ENCODE results near the gene ERC2.

Gene ERC2

DNA sequence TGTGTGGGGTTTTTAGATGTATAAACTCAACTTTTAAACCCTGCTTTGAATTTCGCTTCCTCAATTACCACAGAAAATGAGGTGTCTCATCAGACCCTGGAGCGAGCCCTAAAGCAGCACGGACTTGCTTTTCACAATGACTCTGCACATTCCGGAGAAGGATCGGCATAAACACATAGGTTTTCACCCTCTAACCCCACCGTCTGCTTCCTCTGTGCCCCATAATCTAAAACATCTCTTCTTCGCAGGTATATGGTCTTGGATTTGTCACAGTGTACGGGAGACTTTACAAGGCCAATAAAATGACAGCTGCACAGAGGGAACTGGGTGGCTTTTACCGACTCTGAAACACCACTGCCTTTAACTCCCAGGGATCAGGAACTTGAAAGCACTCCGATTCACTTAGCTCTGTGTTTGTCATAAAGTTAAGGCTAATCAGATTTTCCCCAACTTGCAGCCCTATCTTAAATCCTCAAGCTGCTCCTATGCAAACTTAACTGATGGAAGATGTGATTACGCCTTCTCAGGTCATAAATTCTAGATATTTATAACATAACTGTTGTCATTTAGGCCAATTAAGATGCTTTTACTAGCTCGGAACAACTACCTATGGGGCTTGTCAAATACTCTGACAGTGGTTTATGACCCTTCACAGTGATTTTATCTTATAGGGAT is 847.8 kb downstream of the ERC2 start:
- no peak for DNase-seq (ENCODE audit: low read depth in 2 of 2)

DNA sequence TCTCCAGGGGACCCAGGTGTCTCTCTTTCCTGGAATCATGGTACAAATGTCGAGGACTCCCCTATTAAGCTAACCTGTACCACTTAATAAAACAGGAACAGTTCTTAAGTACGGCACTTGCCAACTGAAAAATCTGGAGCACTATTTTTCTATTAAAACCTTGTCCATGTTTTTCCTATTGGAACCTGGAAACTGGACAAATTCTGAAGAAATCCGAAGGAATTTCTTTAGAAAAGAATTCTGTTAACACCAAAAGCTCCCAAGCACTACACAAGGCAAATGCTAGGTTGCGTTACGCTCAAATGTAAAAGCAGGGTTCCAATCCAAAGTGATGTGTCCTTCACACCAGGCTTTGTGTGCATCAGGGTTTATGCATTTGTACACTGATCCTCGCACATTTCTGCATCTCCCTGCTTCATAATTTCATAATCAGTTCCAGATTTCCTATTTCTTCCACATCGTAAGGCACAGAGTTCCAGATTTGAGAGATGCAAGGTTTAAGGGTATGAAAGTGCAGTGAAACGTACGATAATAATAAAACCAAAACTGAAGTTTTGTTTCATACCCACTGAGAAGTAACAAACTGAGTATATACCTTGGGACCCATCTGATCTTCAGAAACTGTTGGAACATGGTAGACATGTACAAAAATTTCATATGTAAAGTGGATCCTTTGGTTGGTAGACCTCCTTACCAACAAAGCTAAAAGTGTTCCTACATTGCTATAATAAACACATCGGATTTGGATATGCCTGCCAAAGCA is 849.0 kb downstream of the ERC2 start:
- no peak for DNase-seq (ENCODE audit: low read depth in 2 of 2)

DNA sequence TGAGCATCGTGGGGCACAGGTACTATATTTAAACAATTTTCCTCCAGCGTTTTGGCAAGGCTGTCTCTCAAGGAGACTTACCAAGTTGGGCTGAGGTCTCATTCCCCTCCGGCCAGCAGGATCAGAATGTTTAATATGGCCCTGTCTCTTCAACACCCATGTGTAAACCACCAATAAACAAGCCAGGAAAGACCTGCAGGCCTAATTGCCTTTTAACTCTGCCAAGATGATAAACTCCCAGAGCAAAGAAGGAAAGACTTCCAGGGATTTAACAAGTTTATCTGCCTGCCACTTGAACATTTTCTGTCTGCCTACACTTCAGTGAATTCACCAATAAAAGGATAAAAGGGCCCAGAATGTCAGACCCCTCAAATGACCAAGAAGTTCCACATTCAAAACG is 850.9 kb downstream of the ERC2 start:
- no peak for DNase-seq (ENCODE audit: low read depth in 2 of 2)

DNA sequence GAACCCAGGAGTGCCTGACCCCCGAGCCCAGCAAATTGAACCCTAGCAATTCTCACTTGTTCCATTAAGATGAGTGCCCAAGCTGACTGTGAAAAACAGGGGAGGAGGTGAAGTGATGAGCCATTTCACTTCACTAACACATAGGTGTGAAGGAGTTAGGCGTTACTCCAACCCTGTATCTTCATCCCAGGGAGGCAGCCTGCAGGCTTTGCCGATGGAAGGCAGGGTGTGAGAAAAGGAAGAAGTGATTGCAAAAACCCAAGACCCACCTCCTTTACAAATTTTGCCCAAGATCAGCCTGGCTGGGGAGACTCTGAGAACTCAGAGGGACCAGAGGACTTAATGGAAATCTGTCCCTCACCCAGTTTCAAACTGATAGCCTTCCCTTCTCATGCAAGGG is 851.5 kb downstream of the ERC2 start:
- DNase-seq (ENCODE audit: low read depth in 2 of 2): no peak

DNA sequence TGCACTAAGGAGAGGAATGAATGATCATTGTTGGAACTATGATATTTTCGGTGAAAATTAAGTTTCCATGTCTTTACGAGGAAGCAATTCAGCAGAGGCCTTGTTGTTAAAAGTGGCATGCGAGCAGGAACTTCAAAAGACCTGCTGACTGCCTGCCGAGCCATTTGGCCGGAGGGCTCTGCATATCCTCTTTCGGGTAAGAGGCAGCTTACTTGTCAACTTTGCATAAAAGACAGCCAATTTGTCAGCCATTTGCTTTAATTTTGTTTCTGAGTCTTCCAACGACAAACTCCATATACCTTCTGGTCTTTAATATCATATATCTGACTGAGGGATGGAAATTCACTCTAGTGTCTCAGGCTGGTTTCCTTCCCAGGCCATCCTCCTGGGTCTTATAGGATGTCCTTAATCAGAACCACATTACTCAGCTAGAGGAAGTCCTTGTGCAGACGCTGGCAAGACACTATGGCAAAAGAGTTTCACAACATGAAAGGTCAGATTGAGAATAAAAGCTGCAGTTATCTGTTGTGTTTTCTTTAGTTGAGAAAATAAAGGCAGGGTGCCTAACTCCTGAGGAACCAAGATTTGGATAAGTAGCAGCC is 852.5 kb downstream of the ERC2 start:
- DNase-seq (ENCODE audit: low read depth in 2 of 2): no peak

DNA sequence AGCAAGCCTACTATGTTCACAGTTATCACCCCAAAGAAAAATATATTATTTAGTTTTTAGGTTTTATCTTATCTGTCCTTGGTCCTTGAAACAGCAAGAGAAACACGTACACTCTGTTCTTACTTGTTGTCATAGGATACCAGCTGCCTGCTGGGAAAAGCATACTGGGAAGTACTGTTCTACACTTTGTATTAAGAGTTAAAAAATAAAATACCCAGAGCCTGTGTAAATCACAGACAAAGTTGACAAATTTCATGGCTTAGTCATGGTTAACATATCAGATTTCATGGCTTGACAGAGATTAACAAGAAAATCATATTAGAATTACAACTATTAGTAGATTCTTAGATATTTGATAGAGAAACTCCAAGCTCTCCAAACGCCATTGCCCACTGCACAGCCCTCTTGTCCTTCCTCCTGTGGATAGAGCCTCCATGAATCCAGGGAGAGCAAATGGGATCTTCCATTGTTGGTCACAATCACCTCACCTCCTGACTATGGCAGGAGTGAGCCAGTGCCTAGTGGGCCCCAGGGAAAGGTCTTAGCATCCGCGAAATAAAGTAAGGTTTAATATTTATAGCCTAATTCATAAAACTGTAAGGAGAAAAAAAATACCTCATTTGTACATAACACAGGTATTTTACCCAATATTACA is 853.1 kb downstream of the ERC2 start:
- DNase-seq (ENCODE audit: low read depth in 2 of 2): no peak

DNA sequence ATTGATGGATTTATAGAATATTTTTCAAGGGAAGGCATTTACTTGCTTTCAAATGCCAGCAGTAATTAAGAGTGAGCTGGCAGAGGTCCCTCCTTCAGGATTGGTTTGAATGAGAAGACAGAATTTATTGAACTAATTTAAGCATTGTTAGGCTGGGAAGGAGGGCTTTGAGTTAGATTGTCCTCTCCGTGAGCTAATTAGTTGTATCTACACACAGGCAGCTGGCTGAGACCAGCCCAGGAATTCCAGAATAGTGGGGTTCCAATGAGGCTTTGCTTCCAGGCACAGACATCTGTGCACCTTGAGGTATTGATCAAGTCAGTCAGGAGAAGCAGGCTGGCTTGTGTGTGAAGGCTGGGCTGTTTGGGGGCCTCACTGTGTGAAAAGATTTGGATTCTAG is 857.1 kb downstream of the ERC2 start:
- no peak for DNase-seq (ENCODE audit: low read depth in 2 of 2)

DNA sequence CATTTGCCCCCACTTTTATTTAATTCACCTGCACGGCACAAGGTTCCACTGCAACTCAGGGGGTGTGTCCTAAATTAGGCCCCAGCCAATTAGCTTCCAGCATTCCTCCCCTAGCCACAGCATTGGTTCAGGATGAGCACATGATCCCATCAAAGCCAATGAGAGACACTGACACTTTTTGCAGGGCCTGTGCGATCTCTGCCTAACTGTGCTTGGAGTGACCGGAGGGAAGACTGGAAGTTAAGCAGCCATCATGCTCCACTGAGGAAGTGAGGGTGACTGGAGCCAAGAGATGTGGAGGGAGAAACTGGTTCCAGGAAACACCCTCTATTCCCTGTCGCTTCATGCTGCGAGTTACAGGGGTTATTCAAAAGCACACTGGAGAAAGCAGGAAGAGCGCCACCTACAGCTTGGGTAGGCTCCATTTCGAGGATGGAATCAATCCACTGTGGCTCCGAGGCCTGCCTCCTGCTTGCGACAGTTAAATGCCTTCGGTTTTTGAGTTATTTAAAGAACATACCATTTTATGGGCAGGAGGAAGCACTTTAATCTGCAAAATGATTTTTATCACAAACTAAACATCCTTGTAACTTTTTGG is 858.9 kb downstream of the ERC2 start:
- DNase-seq (ENCODE audit: low read depth in 2 of 2): no peak

DNA sequence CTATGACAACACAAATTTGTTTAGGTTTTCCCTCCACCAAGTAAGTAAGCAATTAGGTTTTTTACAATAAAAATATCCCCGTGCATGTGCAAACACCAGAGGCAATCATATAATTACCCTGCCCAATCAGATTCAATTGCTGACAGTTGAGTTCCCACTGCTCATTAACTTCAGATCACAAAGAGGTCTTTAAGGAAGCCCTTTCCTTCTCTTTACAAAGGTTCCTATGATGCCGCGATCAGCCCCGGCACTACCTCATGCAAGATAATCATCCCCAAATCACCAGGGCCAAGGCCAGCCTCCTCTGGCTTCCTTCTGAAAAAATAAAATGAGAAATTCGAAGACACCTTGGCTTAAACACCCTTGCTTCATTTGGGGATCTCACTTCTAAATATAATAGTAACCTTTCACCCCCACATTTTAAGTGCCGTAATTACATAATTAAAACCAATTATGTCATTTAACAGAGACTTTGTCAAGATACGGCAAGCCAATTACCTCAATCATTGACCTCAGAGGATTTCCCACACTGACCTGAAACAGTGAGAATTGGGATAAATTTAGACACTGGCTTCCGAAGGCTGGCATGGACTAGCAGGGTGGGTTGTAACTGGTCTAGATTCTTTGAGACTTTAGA is 859.8 kb downstream of the ERC2 start:
- DNase-seq (ENCODE audit: low read depth in 2 of 2): no peak

DNA sequence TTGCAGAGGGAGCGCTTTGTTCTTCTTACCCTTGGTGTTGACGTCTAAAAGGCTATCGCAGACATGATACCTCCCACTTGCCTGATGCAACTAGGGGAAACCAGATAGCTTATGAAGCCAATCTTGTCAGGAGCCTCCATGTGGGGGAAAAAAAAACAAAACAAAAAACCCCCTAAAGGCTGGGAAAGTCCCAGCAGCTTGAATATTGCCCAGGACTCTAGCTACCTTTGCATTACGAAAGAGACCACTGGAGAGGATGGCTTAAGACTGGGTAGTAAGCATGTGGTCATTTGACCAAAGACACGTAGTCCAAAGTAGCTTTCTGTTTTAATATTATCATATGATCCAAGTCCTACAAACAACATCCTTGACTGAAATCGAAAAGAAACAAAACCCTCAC is 860.4 kb downstream of the ERC2 start:
- DNase-seq (ENCODE audit: low read depth in 2 of 2): no peak

DNA sequence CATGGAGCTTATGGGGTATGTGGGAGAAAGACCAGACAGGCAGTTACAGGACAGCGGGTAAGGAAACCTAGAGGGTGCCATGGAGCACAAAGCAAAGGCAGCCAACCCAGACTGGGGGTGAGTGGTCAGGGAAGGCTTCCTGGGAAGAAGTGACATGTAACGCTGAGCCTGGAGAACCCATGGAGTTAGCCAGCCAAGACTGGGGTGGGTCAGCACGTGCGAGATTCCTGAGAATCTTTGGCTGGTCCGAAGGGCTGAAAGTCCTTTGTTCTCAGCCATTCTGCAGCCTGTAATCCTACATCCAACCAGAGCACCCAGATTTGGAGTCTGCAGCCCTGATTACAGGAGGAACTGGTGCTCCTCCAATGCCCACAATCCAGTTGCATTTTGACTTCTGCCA is 861.1 kb downstream of the ERC2 start:
- DNase-seq (ENCODE audit: low read depth in 2 of 2): no peak

DNA sequence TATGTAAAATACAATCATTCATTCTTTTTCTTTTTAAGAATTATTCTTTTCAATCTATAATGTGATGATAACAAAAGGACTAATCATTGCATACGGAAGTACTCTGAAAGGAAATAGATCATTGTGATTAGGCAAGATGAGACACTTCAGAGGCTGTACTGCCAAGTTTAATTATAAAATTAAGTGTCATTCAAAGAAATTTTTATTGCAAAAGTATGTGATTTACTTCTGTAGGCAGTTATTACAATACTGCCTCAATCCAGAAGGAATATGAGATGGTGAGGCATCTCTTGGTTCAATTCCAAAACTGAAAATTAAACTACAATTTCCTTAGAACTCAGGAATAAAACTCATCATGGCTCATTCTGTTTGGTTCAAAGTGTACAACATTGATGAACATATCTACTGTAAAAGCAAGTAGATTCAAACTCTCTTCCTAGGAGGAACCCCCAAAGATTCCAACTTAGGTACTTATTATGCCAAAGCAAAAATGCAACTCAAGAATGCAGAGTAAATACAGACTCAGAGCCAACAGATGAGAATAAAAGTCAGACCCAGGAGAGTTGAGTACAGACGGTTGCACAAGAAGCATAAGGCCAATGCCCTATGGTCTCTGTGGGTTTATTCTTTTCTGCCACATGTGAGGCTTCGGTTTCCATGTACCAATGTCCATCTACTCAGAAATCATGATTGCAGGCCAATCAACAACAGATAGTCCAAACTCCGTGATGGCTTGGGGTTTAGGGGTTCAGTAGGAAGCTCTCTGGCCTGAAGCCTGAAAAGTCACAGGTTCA is 862.6 kb downstream of the ERC2 start:
- no peak for DNase-seq (ENCODE audit: low read depth in 2 of 2)

DNA sequence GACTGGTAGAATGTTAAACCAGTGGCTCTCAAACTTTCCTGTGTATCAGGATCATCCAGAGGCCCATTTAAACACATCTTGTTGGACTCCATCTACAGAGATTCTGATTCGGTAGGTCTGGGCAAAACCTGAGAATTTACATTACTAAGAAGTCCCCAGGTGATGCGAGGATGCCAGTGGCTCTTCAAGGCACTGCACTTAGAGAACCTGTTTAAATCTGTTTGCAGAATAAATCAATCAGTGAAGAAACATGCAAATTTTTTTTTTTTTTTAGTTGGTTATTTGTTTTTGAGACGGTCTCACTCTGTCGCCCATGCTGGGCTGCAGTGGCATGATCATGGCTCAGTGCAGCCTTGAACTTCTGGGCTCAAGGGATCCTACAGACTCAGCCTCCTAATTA is 863.4 kb downstream of the ERC2 start:
- DNase-seq (ENCODE audit: low read depth in 2 of 2): no peak

DNA sequence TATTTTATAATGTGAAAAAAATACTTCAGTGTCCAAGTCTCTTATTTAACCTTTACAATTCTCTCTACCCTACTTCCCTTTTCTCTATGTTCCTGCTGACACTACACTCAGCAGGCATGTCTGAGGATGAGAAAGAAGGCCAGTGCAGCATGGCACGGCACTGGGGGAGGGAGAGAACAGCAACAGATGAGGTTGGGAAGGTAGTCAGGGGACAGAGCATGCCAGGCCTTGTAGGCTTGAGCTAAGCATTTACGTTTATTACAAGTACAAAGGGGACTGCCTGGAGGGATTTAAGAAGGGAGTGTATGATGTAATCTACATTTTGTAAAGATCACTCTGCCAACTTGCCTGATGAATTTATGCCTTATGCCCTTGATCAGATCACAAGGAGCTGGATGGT is 863.9 kb downstream of the ERC2 start:
- no peak for DNase-seq (ENCODE audit: low read depth in 2 of 2)

DNA sequence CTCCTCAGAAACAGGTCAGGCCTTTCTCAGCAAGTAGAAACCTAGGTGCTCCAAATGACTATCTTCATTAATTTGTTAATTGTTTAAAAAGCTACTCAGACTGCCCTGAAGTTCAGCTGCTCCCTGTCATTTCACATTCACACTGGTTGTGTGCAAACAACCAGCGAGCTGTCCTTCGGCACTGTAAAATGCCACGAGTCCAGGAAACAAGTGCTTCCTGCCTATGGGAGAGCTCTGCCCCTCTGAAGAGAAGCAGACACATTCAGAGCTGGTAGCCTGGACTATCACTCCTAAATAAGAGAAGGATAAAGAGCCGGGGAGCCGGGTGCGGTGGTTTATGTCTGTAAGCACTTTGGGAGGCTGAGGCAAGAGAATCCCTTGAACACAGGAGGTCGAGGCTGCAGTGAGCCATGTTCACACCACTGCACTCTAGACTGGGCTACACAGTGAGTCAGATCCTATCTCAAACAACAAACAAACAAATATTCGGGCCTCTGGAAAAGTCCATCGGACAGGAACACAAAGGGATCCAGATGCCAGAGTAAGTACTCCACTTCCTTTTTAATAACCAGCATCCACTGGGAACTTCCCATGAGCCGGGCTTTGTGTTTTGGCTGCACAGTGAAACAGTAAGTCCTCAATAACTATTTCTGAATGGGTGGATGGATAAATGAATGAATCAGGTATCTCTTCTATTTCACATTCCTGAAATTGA is 866.7 kb downstream of the ERC2 start:
- DNase-seq (ENCODE audit: low read depth in 2 of 2): no peak

DNA sequence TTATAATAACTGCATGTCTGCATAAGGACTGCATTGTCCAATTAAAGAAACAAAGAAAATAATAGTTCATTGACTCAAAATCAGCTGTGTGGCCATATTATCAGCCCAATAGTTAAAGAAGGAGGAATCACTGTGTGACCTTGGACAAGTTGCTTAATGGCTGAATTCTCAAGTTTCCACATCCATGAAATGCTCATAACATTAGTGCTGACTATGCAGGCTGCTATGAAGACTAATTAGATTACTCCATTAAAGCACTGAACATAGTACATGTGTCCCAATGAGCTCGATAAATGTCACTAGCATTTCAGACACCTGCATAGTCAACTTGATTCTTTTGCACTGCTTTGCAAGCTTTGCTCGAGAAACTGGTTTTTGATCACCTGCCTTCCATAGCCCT is 870.0 kb downstream of the ERC2 start:
- no peak for DNase-seq (ENCODE audit: low read depth in 2 of 2)

DNA sequence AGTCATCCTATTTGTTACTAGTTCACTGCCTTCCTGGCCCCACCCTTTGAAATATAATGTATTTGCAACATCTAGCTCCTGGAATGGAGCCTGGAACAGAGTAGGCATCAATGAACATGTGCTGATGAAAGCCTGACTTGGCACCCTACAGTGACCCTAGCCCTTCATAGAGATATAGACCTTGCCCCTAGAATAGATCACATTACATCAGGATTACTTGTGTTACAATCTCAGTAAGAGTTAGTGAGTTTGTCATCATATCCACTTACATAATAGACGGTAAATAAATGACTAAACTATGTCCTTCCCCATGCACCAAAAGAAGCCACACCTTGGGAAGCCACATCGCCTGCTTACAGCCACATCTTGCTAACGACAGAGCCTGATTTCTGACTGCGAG is 870.6 kb downstream of the ERC2 start:
- no peak for DNase-seq (ENCODE audit: low read depth in 2 of 2)

DNA sequence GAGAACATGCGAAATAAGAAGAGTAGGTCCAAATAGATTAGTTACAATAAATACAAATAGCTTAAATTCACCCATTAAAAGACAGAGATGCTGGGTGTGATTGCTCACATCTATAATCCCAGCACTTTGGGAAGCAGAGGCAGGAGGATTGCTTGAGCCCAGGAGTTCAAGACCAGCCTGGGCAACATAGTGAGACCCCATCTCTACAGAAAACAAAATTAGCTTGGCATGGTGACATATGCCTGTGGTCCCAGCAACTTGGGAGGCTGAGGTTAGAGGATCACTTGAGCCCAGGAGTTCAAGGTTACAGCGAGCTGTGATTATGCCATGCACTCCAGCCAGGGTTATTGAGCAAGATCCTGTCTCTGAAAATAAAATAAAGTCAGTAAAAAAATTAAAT is 872.1 kb downstream of the ERC2 start:
- DNase-seq (ENCODE audit: low read depth in 2 of 2): no peak

DNA sequence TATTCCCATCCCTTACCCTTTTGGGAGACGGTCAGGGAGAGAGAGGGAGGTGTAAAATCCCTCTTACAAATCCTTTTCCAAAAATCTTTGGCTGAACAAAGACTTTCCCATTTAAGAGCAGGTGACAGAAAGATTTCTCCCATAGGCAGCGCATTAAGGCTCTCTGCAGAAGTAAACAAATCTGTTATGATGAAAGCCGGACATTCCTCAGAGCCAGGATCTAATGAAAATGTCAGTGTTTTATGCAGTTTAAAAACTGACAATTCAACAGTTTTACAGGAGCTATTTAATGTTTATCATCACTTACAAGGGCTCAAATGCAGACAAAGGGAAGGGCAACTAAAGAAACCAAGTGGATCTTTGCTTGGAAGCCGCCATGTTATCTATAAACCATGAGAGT is 872.8 kb downstream of the ERC2 start:
- DNase-seq (ENCODE audit: low read depth in 2 of 2): no peak

DNA sequence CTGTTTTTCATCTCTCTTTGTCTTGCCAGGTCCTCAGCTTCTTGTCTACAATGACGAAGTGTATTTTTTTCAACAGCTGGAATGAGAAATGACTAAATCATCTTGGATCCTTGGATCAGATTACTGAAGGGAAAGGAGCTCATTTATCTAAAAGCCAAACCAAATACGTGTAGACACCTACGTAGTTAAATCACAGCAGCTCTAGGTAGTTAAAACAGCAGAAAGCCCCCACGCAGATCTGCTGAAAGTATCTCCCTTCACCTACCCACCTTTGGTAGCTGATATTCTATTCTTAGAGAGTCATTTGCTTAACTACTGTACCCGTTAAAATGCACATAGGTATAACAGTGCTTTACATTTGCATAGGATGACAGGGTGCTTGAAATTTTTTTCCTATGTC is 875.7 kb downstream of the ERC2 start:
- no peak for DNase-seq (ENCODE audit: low read depth in 2 of 2)

Measured in stimulated activated CD4-positive, alpha-beta T cell treated with anti-CD3 and anti-CD28 coated beads, Interleukin-1b, Interleukin-23, amount 100 ng/mL, for 4 hours (primary cell).